AG04450 (cell line): ENCODE measurements around the gene ITPK1. TPM values are rescaled to one million over a fixed set of nuclear protein-coding genes. Genes with fewer than 3 reads are reported as not detected.

ENCODE experiments used
- CTCF ChIA-PET: fragments of 300-600, 350-600 bp; formaldehyde crosslinking; extraction: SDS; loops from one replicate; lab custom pipeline; 2022; ENCODE audit warnings: antibody characterized with exemption, inconsistent platforms; lab: Charles Lee
- POLR2A ChIA-PET: fragments of 350-600 bp; formaldehyde crosslinking; extraction: SDS; loops from one replicate; lab custom pipeline; 2021; ENCODE audit warnings: antibody characterized with exemption, inconsistent platforms; lab: Yijun Ruan, JAX
- DNase-seq: peaks from one replicate; pipeline ENCODE4 v3.0.0-alpha.2; 2011; ENCODE audit warnings: low read depth, low spot score
- H3K27ac ChIP-seq: one replicate; pipeline ENCODE4 v1.5.1; 2012; ENCODE audit warnings: low read depth, low read length, control low read depth
- H3K27me3 ChIP-seq: one replicate; pipeline ENCODE4 v1.6.0; 2012; ENCODE audit warnings: low read length; ENCODE audit not compliant: control insufficient read depth, insufficient read depth
- H3K4me3 ChIP-seq: 2 replicates; pipeline ENCODE4 v1.5.1; 2011; ENCODE audit warnings: mild to moderate bottlenecking, low read depth, low read length, control low read depth
- H3K9me3 ChIP-seq: 2 replicates; pipeline ENCODE4 v1.5.1; 2012; ENCODE audit warnings: low read length; ENCODE audit not compliant: control insufficient read depth, insufficient read depth
- CTCF ChIP-seq: IDR thresholded peaks from 2 replicates; pipeline ENCODE4 v1.5.1; 2011; ENCODE audit warnings: low read depth, low read length, control low read depth, inconsistent platforms
- polyA plus RNA-seq: library from polyadenylated mRNA; depleted of rRNA; stranded (reverse); fragments of >200 nt; gene quantifications from 2 replicates; pipeline ENCODE4 v1.2.3, GENCODE V29; 2011

Gene ITPK1
- polyA plus RNA-seq, 1 experiment, result 13.6 TPM

GRCh38 chr14:92988786-92989755, 126.7 kb downstream of the ITPK1 start:
- POLR2A ChIA-PET, result no interaction called here
- Histone ChIP-seq H3K9me3 (no peaks in the 10 kb centered on the region), H3K27ac (no peak overlapping the region), H3K4me3 (no peak overlapping the region), H3K27me3 (no peaks in the 10 kb centered on the region)
- CTCF ChIA-PET, result no interaction called here
- DNase-seq, result no peak
- TF ChIP-seq CTCF, result no peak

GRCh38 chr14:92987713-92988510, 127.8 kb downstream of the ITPK1 start:
- Histone ChIP-seq H3K4me3 (no peak overlapping the region), H3K27me3 (no peaks in the 10 kb centered on the region), H3K27ac (no peak overlapping the region), H3K9me3 (no peaks in the 10 kb centered on the region)
- ChIA-PET POLR2A (no interaction called here), CTCF (interaction anchor here (2.4 kb wide), 1 partner anchor 126 kb away, joined by 9 read pairs; no protein-coding TSS in a partner anchor)
- DNase-seq, result no peak
- TF ChIP-seq CTCF, result no peak

GRCh38 chr14:92987148-92987570, 128.6 kb downstream of the ITPK1 start:
- no peak for TF ChIP-seq CTCF
- DNase-seq, result no peak
- no peak overlapping the region for H3K27ac ChIP-seq
- no peaks in the 10 kb centered on the region for H3K27me3 ChIP-seq
- CTCF ChIA-PET, result interaction anchor here (0.7 to 2.4 kb wide), 2 partner anchors 35 to 126 kb away, joined by 4 to 9 read pairs; no protein-coding TSS in a partner anchor
- no peak overlapping the region for H3K4me3 ChIP-seq
- H3K9me3 ChIP-seq, result no peaks in the 10 kb centered on the region
- POLR2A ChIA-PET, result no interaction called here

- H3K27ac ChIP-seq, result no peak overlapping the region
- TF ChIP-seq CTCF, result no peak
- H3K9me3 ChIP-seq, result no peaks in the 10 kb centered on the region
- ChIA-PET POLR2A (no interaction called here), CTCF (interaction anchor here (0.7 to 2.4 kb wide), 2 partner anchors 35 to 127 kb away, joined by 4 to 9 read pairs; no protein-coding TSS in a partner anchor)
- H3K4me3 ChIP-seq, result no peak overlapping the region
- no peaks in the 10 kb centered on the region for H3K27me3 ChIP-seq
- DNase-seq, result no peak
Observed at GRCh38 chr14:92986254-92987147, 129.2 kb downstream of the ITPK1 start.
